ENCODE measurements around the gene PFDN2. TPM values are rescaled to one million over a fixed set of nuclear protein-coding genes. Genes with fewer than 3 reads are reported as not detected.

Gene PFDN2
- total and polyA plus RNA-seq, 2 of the 8 experiments (the other 6 are each of a cell fraction or from before 2014, with no cell fraction given): 66.2 to 71.2 TPM

- TF ChIP-seq, protein P1, sequence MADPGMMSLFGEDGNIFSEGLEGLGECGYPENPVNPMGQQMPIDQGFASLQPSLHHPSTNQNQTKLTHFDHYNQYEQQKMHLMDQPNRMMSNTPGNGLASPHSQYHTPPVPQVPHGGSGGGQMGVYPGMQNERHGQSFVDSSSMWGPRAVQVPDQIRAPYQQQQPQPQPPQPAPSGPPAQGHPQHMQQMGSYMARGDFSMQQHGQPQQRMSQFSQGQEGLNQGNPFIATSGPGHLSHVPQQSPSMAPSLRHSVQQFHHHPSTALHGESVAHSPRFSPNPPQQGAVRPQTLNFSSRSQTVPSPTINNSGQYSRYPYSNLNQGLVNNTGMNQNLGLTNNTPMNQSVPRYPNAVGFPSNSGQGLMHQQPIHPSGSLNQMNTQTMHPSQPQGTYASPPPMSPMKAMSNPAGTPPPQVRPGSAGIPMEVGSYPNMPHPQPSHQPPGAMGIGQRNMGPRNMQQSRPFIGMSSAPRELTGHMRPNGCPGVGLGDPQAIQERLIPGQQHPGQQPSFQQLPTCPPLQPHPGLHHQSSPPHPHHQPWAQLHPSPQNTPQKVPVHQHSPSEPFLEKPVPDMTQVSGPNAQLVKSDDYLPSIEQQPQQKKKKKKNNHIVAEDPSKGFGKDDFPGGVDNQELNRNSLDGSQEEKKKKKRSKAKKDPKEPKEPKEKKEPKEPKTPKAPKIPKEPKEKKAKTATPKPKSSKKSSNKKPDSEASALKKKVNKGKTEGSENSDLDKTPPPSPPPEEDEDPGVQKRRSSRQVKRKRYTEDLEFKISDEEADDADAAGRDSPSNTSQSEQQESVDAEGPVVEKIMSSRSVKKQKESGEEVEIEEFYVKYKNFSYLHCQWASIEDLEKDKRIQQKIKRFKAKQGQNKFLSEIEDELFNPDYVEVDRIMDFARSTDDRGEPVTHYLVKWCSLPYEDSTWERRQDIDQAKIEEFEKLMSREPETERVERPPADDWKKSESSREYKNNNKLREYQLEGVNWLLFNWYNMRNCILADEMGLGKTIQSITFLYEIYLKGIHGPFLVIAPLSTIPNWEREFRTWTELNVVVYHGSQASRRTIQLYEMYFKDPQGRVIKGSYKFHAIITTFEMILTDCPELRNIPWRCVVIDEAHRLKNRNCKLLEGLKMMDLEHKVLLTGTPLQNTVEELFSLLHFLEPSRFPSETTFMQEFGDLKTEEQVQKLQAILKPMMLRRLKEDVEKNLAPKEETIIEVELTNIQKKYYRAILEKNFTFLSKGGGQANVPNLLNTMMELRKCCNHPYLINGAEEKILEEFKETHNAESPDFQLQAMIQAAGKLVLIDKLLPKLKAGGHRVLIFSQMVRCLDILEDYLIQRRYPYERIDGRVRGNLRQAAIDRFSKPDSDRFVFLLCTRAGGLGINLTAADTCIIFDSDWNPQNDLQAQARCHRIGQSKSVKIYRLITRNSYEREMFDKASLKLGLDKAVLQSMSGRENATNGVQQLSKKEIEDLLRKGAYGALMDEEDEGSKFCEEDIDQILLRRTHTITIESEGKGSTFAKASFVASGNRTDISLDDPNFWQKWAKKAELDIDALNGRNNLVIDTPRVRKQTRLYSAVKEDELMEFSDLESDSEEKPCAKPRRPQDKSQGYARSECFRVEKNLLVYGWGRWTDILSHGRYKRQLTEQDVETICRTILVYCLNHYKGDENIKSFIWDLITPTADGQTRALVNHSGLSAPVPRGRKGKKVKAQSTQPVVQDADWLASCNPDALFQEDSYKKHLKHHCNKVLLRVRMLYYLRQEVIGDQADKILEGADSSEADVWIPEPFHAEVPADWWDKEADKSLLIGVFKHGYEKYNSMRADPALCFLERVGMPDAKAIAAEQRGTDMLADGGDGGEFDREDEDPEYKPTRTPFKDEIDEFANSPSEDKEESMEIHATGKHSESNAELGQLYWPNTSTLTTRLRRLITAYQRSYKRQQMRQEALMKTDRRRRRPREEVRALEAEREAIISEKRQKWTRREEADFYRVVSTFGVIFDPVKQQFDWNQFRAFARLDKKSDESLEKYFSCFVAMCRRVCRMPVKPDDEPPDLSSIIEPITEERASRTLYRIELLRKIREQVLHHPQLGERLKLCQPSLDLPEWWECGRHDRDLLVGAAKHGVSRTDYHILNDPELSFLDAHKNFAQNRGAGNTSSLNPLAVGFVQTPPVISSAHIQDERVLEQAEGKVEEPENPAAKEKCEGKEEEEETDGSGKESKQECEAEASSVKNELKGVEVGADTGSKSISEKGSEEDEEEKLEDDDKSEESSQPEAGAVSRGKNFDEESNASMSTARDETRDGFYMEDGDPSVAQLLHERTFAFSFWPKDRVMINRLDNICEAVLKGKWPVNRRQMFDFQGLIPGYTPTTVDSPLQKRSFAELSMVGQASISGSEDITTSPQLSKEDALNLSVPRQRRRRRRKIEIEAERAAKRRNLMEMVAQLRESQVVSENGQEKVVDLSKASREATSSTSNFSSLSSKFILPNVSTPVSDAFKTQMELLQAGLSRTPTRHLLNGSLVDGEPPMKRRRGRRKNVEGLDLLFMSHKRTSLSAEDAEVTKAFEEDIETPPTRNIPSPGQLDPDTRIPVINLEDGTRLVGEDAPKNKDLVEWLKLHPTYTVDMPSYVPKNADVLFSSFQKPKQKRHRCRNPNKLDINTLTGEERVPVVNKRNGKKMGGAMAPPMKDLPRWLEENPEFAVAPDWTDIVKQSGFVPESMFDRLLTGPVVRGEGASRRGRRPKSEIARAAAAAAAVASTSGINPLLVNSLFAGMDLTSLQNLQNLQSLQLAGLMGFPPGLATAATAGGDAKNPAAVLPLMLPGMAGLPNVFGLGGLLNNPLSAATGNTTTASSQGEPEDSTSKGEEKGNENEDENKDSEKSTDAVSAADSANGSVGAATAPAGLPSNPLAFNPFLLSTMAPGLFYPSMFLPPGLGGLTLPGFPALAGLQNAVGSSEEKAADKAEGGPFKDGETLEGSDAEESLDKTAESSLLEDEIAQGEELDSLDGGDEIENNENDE (IDR thresholded peaks at IDR 0.05; ENCODE audit: insufficient replicate concordance, low read length): no peak
Measured at GRCh38 chr1:161086457-161086856, 31.4 kb downstream of the PFDN2 start (continued).

Data from H1 (cell line).